ENCODE results near the gene AFG1L. TPM values are rescaled to one million over a fixed set of nuclear protein-coding genes. Genes with fewer than 3 reads are reported as not detected.
"Not testable (repeated sequence)": the region's sequence is repeated elsewhere in the genome, so short reads cannot be mapped to it uniquely, and the experiment has no call there.

AFG1L gene
- polyA plus RNA-seq, 1 experiment: 2.3 TPM

DNA sequence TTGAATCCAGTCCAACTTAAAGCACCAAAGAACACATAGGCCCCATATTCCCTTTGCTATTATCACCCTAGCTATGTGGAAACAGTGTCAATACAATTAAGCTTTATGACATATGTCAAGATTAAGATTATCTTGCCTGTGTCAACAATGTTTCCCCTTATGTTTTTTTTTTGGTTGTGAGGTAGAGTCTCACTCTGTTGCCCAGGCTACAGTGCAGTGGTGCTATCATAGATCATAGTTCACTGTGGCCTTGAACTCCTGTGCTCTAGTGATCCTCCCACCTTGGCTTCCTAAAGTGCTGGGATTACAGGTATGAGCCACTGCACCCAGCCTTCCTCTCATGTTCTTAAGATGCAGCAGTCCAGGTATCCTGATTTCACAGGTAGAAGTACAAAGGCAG is 17.8 kb downstream of the AFG1L start:
- H3K9me3 ChIP-seq (ENCODE audit: control insufficient read depth, insufficient read depth, low read length): no peaks in the 10 kb centered on the region
- TF ChIP-seq, protein P1, sequence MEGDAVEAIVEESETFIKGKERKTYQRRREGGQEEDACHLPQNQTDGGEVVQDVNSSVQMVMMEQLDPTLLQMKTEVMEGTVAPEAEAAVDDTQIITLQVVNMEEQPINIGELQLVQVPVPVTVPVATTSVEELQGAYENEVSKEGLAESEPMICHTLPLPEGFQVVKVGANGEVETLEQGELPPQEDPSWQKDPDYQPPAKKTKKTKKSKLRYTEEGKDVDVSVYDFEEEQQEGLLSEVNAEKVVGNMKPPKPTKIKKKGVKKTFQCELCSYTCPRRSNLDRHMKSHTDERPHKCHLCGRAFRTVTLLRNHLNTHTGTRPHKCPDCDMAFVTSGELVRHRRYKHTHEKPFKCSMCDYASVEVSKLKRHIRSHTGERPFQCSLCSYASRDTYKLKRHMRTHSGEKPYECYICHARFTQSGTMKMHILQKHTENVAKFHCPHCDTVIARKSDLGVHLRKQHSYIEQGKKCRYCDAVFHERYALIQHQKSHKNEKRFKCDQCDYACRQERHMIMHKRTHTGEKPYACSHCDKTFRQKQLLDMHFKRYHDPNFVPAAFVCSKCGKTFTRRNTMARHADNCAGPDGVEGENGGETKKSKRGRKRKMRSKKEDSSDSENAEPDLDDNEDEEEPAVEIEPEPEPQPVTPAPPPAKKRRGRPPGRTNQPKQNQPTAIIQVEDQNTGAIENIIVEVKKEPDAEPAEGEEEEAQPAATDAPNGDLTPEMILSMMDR (IDR thresholded peaks at IDR 0.05; ENCODE audit: low read depth, low read length): no peak
- no peak overlapping the region for H3K4me3 ChIP-seq (ENCODE audit: low read depth, low read length)
- POLR2A ChIA-PET: no interaction called here
- no peak overlapping the region for H3K27ac ChIP-seq (ENCODE audit: low read depth, low read length)
- H3K27me3 ChIP-seq (ENCODE audit: control insufficient read depth, insufficient read depth, low read length): no peaks in the 10 kb centered on the region
- CTCF ChIA-PET: no interaction called here
- no peak for DNase-seq (ENCODE audit: low read depth, low spot score)

GRCh38 chr6:108321253-108321747 is 26.4 kb downstream of the AFG1L start:
- CTCF ChIA-PET: no interaction called here

DNA sequence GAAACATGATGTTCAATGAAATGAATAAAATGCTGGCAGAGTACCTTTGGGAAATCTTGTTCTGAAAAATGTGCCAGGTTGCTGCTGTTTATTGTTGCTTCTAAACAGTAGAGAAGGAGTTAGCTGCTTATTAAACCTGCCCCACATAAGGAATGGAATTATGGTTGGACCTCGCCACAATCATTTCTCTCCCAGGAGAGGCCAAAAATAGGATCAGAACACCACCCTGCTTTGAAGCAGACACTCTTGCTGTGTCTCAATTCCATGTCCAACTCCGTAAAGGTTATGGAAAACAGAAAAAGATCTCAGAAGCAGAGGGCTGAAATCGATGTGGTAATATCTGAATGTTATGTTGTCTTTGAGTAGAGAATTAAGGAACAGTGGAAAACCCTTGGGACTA is 27.9 kb downstream of the AFG1L start:
- no peaks in the 10 kb centered on the region for H3K9me3 ChIP-seq (ENCODE audit: control insufficient read depth, insufficient read depth, low read length)
- no peak for DNase-seq (ENCODE audit: low read depth, low spot score)
- ChIA-PET CTCF (no interaction called here), POLR2A (no interaction called here)
- no peaks in the 10 kb centered on the region for H3K27me3 ChIP-seq (ENCODE audit: control insufficient read depth, insufficient read depth, low read length)
- H3K4me3 ChIP-seq (ENCODE audit: low read depth, low read length): no peak overlapping the region
- TF ChIP-seq, protein P1 (IDR thresholded peaks at IDR 0.05; ENCODE audit: low read depth, low read length): no peak
- H3K27ac ChIP-seq (ENCODE audit: low read depth, low read length): no peak overlapping the region

More at GRCh38 chr6:108321253-108321747, 26.4 kb downstream of the AFG1L start:
- Histone ChIP-seq H3K27me3 (ENCODE audit: control insufficient read depth, insufficient read depth, low read length) (no peaks in the 10 kb centered on the region), H3K27ac (ENCODE audit: low read depth, low read length) (no peak overlapping the region), H3K4me3 (ENCODE audit: low read depth, low read length) (no peak overlapping the region), H3K9me3 (ENCODE audit: control insufficient read depth, insufficient read depth, low read length) (no peaks in the 10 kb centered on the region)
- TF ChIP-seq, protein P1 (IDR thresholded peaks at IDR 0.05; ENCODE audit: low read depth, low read length): no peak
- DNase-seq (ENCODE audit: low read depth, low spot score): no peak
- POLR2A ChIA-PET: no interaction called here

- ChIA-PET POLR2A (no interaction called here), CTCF (no interaction called here)
- TF ChIP-seq, protein P1 (IDR thresholded peaks at IDR 0.05; ENCODE audit: low read depth, low read length): no peak
- no peaks in the 10 kb centered on the region for H3K27me3 ChIP-seq (ENCODE audit: control insufficient read depth, insufficient read depth, low read length)
- no peak overlapping the region for H3K4me3 ChIP-seq (ENCODE audit: low read depth, low read length)
- DNase-seq (ENCODE audit: low read depth, low spot score): no peak
- H3K9me3 ChIP-seq (ENCODE audit: control insufficient read depth, insufficient read depth, low read length): no peaks in the 10 kb centered on the region
- H3K27ac ChIP-seq (ENCODE audit: low read depth, low read length): no peak overlapping the region
Observed at GRCh38 chr6:108323710-108324466, 29.0 kb downstream of the AFG1L start.

GRCh38 chr6:108330221-108330785 is 35.4 kb downstream of the AFG1L start:
- H3K27ac ChIP-seq (ENCODE audit: low read depth, low read length); H3K4me3 ChIP-seq (ENCODE audit: low read depth, low read length); H3K27me3 ChIP-seq (ENCODE audit: control insufficient read depth, insufficient read depth, low read length); CTCF ChIA-PET; DNase-seq (ENCODE audit: low read depth, low spot score); H3K9me3 ChIP-seq (ENCODE audit: control insufficient read depth, insufficient read depth, low read length); POLR2A ChIA-PET: not testable (repeated sequence)

All from AG04450 (cell line).